Suprapubic skin (tissue), 4 donors: ENCODE results near the gene KRT34.

Experiments
- POLR2A ChIP-seq, 2 donors: fragments of 450-650 bp; IDR thresholded peaks; one replicate each; pipeline ENCODE4 v1.6.1; 2017; ENCODE audit warnings: antibody characterized with exemption in 2 of 2, mild to moderate bottlenecking in 2 of 2, moderate library complexity in 2 of 2
- POLR2AphosphoS5 ChIP-seq, 3 donors: sonication (generic); formaldehyde crosslinking; IDR thresholded peaks; one replicate each; pipeline ENCODE4 v1.6.1; 2017; ENCODE audit warnings: antibody characterized with exemption in 3 of 3
- TF ChIP-seq, protein P1 (sequence below), 2 donors: fragments of 200-600 bp in 1 of 2; fragments of 450-650 bp in 1 of 2; sonication (generic) in 1 of 2; IDR thresholded peaks; one replicate each; pipeline ENCODE4 v1.5.1; 2016 to 2019; ENCODE audit warnings: antibody characterized with exemption in 2 of 2, mild to moderate bottlenecking in 1 of 2, moderate library complexity in 1 of 2

DNA sequence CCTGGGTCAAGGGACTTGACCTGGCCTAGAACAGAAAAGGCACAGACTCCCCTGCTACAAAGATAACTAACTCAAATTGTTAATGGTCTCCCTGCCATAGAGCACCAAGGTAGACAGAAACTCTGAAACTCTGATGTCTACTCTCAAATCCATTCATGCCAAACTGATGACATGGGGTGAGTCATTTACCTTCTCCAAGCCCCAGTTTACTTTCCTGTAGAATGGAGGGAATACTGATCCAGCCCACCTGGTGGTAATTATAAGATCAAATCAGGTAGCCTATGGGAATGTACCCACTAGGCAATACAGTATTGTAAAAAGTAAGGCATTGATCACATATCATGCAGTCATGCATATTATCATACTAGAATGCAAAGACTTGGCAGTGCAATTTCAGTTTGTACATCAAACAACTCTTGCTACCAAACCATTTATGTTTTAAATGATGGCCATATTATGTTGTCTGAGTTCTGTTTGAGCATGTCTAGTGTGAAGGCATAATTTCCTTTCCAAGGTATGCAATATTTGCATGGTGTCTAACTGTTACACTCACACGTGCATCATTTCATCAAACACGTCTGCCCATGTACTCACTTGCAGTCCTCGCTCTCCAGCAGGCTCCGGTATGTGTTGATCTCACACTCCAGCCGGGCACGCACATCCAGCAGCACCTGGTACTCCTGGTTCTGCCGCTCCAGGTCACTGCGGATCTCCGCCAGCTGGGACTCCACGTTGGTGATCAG lies 12.3 kb upstream of the KRT34 start:
- TF ChIP-seq, protein P1, sequence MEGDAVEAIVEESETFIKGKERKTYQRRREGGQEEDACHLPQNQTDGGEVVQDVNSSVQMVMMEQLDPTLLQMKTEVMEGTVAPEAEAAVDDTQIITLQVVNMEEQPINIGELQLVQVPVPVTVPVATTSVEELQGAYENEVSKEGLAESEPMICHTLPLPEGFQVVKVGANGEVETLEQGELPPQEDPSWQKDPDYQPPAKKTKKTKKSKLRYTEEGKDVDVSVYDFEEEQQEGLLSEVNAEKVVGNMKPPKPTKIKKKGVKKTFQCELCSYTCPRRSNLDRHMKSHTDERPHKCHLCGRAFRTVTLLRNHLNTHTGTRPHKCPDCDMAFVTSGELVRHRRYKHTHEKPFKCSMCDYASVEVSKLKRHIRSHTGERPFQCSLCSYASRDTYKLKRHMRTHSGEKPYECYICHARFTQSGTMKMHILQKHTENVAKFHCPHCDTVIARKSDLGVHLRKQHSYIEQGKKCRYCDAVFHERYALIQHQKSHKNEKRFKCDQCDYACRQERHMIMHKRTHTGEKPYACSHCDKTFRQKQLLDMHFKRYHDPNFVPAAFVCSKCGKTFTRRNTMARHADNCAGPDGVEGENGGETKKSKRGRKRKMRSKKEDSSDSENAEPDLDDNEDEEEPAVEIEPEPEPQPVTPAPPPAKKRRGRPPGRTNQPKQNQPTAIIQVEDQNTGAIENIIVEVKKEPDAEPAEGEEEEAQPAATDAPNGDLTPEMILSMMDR (IDR thresholded peaks at IDR 0.05): no peak
- TF ChIP-seq POLR2A (IDR thresholded peaks at IDR 0.05) (no peak), POLR2AphosphoS5 (IDR thresholded peaks at IDR 0.05) (no peak)
